HG03039 (cell line): Measurements from ENCODE around the gene ISCU.
"Not testable (repeated sequence)": the region's sequence is repeated elsewhere in the genome, so short reads cannot be mapped to it uniquely, and the experiment has no call there.

Experiments
- ATAC-seq: cut with Tn5 transposase; IDR thresholded peaks from one replicate; pipeline ENCODE4 v1.9.1; 2021; ENCODE audit warnings: mild to moderate bottlenecking, moderate library complexity; ENCODE audit not compliant: unreplicated experiment

The ISCU gene

GRCh38 chr12:108542320-108542719, 20.1 kb upstream of the ISCU start:
- ATAC-seq, result no peak

- ATAC-seq, result no peak
These were observed 18.7 kb upstream of the ISCU start for GRCh38 chr12:108543652-108544051.

- no peak for ATAC-seq
These were observed 14.7 kb upstream of the ISCU start for GRCh38 chr12:108547686-108548085.

DNA sequence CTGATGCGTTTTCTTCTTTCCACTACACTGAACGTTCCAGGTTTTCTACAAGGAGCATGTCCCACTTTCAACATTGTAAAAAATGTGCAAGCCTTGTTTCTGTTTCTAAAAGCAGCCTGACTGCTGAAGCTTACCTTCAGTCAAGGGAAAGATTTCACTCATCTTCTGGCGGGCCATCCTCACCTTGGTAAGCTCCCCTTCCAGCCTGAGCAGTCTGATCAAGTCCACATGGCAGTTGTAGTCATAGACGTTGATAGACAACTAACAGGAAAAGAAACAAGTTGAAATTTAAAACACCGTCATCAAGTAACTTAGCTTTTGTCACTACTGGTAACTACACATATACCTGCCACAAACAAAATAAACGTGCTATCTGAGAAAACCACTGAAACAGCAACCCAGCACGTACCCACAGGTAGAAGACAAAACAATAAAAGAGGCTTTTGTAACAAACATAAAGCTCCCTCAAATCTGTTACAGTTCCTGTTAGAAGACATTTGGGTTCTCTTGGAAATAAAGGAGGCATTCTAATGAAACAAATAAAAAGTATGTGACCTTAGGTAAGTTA, 13.4 kb upstream of the ISCU start:
- no peak for ATAC-seq

GRCh38 chr12:108551535-108551934, 10.9 kb upstream of the ISCU start:
- ATAC-seq, result no peak

- no peak for ATAC-seq
These were observed 8.6 kb upstream of the ISCU start for GRCh38 chr12:108553799-108554198.

- ATAC-seq, result not testable (repeated sequence)
These were observed 7.0 kb upstream of the ISCU start for GRCh38 chr12:108555383-108555782.

- ATAC-seq, result no peak
These were observed 3.3 kb upstream of the ISCU start for GRCh38 chr12:108559007-108559655.

GRCh38 chr12:108559748-108560147, 2.6 kb upstream of the ISCU start:
- ATAC-seq, result no peak

DNA sequence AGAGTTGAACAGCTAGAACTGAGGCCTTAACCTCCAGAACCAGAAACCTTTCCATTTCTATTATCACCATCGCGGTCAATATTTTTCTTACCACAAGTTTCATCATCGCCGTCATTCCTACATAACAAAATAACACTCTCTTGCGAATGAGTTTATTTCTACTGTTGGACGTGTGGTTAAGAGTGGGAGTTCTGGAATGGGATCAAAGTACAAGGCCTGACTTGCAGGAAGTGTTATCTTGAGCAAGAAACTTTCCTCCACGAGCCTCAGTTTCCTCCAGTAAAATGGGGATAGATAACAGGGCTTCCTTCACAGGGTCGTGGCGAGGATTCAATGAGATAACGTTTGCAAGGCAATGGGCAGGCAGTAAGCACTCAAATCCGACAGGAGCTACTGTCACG, 2.1 kb upstream of the ISCU start:
- no peak for ATAC-seq

DNA sequence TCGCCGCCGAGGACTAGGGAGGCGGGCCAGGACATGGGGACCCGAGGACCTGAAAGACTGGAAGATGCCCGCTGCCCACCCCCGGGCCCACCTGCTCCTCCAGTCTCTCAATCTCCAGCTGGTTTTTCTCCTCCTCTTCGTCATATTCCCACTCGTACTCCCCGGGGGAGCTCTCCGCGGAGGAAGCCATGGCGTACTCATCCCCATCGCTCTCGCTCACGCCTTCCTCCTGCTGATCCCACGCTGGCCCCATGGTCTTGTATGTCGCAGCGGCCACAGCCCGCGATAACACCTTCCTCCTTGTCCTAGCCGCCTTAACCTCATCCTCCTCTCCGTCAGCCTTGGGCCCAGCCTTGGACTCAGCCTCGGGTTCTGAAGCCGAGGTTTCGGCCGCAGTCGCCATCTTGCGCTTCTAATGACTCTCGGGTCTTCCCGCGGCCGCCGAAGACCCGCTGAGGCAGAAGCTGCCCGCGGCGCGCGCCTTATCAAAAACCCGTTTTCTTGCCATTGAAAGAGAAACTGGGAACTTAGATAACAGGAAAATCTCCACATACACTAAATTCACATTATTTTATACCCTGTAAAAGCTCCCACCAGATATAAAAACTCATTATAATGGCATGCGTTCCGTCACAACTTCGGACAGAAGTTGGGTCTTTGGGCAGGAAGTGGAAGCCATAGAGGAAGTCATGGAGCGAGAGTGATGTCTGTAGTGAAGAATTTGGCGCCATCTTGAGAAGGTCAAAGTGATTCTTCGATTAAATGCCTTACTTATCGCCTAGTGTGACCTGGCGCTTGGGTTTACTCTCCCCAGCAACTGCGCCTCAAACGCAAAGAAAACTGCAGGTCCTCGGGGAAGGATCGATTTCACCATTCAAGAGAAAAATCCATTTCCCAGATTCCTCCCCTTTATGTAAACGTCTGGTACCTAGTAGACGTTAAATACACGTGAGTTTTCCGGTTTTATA, 1.4 kb upstream of the ISCU start, which contains the start of gene SART3:
Gene SART3, minus strand, starts transcription at position 422 of the 968 bp plus-strand sequence. Its CDS starts 19 bp downstream, at position 403.
- ATAC-seq, result peak; percentile 30

DNA sequence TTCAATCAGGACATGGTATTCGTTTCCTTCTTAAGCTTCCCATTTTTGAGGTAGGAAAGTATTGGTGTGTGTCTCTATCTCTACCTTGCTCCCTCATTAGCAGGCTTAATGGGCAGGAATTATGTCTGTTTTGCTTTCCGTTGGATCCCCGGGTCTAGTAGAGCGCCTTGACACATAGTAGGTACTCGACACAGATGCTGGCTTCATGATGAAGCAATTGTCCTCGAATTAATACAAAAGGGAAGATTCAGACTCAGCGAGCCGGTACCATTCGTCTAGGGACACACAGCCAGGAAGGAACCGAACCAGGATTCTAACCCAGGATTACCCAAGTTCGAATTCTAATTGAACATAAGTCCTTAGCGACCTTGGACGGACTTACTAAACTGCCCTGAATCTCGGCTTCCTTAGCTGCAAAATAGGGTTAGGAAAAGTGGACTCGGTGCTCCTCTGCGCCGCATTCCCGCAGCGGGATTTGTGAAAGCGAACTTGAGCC, 496 bp upstream of the ISCU start:
- no peak for ATAC-seq

DNA sequence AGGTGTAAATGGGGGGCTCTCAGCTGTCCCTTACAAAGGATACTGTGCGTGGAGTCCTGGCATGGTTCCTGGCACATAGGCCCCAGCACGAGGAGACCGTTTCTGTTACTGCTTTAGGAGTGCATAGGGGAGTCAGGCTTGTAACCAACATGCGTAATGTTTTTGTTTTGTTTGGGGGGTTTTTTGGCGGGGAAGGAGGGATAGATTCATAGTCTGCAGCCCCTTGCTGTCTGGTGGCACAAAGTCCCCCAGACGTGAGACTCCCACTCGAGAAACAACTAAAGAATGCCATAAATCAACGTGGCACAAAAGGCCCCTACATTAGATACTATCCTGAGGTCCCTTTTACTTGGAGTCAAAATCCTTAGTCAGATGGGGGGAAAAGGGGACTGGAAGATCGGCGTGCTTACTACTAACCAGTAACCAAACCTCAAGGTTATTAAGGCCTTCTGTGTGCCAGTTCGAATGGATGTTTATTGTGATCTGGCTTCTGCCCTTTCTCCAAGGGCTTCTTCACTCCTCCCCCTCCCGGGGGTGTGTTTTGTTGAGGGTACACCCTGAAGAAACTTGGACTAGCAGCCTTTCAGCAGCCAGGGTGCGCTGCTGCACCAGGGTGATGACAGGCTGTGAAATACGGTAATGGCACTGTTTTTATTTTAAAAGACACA, 874 bp downstream of the ISCU start:
- ATAC-seq, result peak; percentile 37

DNA sequence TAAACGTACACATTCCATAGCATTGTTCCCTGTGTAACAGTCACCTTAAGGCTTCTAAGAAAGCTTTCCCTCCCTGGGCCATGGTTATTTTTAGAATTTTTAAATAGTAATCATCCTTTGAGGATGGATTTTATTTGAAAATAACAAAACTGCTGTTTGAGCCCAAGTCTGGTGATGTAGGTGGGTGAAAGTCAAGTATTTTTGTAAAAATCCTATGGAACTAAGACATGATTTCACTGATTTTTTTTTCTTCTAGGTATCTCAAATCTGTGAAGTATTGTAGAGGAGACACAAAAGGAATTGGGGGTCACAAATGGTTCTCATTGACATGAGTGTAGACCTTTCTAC, 1.4 kb downstream of the ISCU start:
- ATAC-seq, result no peak

- no peak for ATAC-seq
These were observed 2.3 kb downstream of the ISCU start for GRCh38 chr12:108564724-108565123.

GRCh38 chr12:108565146-108565545, 2.8 kb downstream of the ISCU start:
- ATAC-seq, result no peak

DNA sequence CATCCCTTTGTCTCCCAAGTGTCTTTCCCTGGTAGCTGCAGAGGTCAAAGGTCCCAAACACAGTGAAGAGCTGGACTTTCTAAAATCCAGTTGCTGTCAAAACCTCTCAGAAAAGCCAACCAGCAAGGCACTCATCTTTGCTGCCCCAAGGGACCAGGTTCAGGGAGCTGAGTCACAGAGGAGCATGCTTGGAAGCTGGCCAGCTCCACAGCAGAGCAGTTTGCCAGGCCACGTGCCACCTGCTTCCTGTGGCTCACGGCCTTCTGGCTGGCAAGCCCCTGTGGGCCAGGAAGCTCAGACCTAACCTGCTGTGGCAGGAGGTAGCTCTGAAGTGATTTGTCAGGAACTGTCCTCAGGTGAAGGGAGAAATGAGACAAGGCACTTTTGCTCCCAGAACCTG, 3.6 kb downstream of the ISCU start:
- ATAC-seq, result no peak

- no peak for ATAC-seq
These were observed 4.1 kb downstream of the ISCU start for GRCh38 chr12:108566452-108566851.

DNA sequence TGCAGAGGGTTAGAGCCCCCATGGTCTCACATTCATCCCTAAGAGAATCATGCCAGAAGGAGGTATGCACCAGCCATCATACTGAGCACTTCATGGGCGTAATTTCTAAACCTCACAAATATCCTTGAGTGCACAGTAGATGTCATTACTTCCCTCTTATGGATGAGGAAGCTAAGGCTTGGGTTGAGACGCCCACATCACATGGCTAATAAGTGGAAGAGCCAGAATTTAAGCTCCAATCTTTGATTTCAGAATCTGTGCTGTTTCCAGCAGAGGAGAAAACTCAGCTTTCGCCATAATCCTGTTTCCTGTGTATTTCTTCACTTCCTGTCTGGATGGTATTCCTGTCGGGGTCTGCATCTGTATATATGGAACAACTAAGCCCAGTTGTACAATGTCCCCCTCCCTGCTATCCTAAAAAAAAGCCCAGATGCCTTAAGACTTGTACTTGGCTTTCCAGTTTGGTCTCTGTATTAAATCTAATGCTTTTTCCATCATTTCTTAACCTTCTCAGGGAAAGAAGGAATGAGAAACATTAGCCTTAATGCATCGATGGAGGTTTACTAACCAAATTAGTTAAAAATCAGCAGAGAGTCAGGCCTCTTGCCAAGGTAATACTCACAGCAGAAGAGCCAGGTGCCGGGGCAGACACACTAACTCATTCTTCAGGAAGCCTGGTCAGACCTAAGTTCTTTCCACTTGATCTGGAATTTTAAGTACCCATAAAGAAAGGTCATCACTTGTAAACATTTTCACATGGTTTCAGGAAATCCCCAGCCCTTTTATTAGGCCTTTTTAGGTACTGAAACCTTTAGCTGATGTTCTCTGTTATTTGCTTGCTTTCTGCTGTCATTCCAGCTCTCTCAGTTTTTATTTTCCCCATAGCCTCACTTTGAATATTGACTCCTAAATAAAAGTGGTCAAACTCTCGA, 5.3 kb downstream of the ISCU start:
- ATAC-seq, result no peak
